ENCODE data around the gene C6orf120. TPM values are rescaled to one million over a fixed set of nuclear protein-coding genes. Genes with fewer than 3 reads are reported as not detected.

The C6orf120 gene
- total and polyA plus RNA-seq, 2 of the 13 experiments (the other 11 are each of a cell fraction or from before 2014, with no cell fraction given), result 21.7 to 29.9 TPM

- TF ChIP-seq LRRFIP1 (CRISPR knock-in tag; conservative IDR thresholded peaks at IDR 0.05), result 0 out of 2 replicates have a peak, but pooled peaks have one; percentile 83
- peak; percentile 95 for TF ChIP-seq ZNF619 (CRISPR knock-in tag; IDR thresholded peaks at IDR 0.05)
- peak; percentile 96 for TF ChIP-seq TFDP1 (CRISPR knock-in tag; IDR thresholded peaks at IDR 0.05; ENCODE audit: borderline replicate concordance)
- peak; percentile 87; the same call in 1 of the 2 replicates for TF ChIP-seq ZNF280D (CRISPR knock-in tag; IDR thresholded peaks at IDR 0.05)
- peak; percentile 86 for TF ChIP-seq HCFC1 (IDR thresholded peaks at IDR 0.05; ENCODE audit: low read depth, low read length)
- TF ChIP-seq PLRG1 (conservative IDR thresholded peaks at IDR 0.05), result no peak
- TF ChIP-seq SNAPC5 (CRISPR knock-in tag; IDR thresholded peaks at IDR 0.05; ENCODE audit: borderline replicate concordance), result peak; percentile 23; the same call in 1 of the 2 replicates
- TF ChIP-seq U2AF1 (optimal IDR thresholded peaks at IDR 0.05; ENCODE audit: low read depth, low read length), result no peak
- peak; percentile 95; the same call in 1 of the 2 replicates for TF ChIP-seq ZNF142 (CRISPR knock-in tag; IDR thresholded peaks at IDR 0.05)
- no peak for TF ChIP-seq NFIB (CRISPR knock-in tag; IDR thresholded peaks at IDR 0.05; ENCODE audit: borderline replicate concordance)
- TF ChIP-seq YEATS4 (CRISPR knock-in tag; IDR thresholded peaks at IDR 0.05; ENCODE audit: borderline replicate concordance), result peak; percentile 99
These were observed 49.5 kb downstream of the C6orf120 start, which contains the start of the genes DYNLT2 and ERMARD (continued) for GRCh38 chr6:169751242-169752073.
